Omental fat pad (tissue), 4 donors: ENCODE measurements around the gene DDX52. TPM values are rescaled to one million over a fixed set of nuclear protein-coding genes. Genes with fewer than 3 reads are reported as not detected.

Source experiments
- ATAC-seq: fragments of 150-250 bp; one replicate; pipeline ENCODE4 v1.9.1; 2016; ENCODE audit warnings: mild to moderate bottlenecking, moderate library complexity; ENCODE audit not compliant: low FRiP score
- DNase-seq: peaks from one replicate; pipeline ENCODE4 v3.0.0-alpha.2; 2019; ENCODE audit warnings: low spot score
- total RNA-seq, 4 donors: library from RNA; depleted of rRNA; stranded (reverse); fragments of >200 nt; gene quantifications; one replicate each; pipeline ENCODE4 v1.1.0, GENCODE V29; 2016
- TF ChIP-seq, protein P1 (sequence below), 3 donors: fragments of 450-650 bp; IDR thresholded peaks; one replicate each; pipeline ENCODE4 v1.5.1; 2016 to 2017; ENCODE audit warnings: antibody characterized with exemption in 3 of 3, mild to moderate bottlenecking in 3 of 3, moderate library complexity in 2 of 3

The DDX52 gene
- total RNA-seq, 4 donors from 2014 or later, result 13.1 to 23.9 (median 16.6) TPM

DNA sequence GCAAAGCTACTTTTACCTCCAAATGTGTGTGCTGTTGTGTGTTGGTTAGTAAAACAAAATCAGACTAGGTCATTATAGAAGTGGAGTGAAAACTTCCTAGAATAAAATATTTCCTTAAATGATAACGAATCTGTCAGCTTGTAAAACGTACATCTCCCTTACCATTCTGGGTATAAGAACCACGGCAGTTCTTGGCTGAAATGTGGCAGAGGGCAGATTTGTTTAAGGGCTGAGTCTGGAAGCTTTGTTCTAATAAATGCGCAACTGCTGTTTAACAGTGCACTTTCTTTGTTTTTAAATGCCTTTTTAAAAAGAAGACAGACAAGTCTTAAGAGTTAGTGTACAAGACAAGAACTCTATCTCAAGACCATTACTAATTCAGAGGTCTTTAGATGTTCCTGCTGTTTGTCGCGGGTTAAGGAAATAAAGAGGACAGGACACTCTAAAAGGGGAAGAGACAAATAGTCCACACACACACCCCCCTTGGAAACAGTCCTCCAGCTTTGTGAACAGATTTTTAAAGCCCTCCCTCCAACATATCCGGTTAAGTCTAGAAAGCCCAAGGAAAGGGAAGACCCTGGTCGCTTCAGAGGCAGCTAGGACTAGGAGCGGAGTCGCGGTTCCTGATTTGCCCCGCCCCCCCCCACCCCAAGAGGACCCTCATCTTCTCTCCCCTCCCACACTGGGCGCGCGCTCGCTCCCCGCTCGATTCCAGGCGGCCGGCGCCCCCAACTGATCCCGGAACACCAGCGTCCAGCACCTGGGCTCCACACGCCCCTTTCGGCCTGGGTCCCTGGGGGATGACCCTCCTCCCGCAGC, 34.7 kb downstream of the DDX52 start:
- TF ChIP-seq, protein P1, sequence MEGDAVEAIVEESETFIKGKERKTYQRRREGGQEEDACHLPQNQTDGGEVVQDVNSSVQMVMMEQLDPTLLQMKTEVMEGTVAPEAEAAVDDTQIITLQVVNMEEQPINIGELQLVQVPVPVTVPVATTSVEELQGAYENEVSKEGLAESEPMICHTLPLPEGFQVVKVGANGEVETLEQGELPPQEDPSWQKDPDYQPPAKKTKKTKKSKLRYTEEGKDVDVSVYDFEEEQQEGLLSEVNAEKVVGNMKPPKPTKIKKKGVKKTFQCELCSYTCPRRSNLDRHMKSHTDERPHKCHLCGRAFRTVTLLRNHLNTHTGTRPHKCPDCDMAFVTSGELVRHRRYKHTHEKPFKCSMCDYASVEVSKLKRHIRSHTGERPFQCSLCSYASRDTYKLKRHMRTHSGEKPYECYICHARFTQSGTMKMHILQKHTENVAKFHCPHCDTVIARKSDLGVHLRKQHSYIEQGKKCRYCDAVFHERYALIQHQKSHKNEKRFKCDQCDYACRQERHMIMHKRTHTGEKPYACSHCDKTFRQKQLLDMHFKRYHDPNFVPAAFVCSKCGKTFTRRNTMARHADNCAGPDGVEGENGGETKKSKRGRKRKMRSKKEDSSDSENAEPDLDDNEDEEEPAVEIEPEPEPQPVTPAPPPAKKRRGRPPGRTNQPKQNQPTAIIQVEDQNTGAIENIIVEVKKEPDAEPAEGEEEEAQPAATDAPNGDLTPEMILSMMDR (IDR thresholded peaks at IDR 0.05), result no peak
- DNase-seq, result no peak
- ATAC-seq, result peak; percentile 57

DNA sequence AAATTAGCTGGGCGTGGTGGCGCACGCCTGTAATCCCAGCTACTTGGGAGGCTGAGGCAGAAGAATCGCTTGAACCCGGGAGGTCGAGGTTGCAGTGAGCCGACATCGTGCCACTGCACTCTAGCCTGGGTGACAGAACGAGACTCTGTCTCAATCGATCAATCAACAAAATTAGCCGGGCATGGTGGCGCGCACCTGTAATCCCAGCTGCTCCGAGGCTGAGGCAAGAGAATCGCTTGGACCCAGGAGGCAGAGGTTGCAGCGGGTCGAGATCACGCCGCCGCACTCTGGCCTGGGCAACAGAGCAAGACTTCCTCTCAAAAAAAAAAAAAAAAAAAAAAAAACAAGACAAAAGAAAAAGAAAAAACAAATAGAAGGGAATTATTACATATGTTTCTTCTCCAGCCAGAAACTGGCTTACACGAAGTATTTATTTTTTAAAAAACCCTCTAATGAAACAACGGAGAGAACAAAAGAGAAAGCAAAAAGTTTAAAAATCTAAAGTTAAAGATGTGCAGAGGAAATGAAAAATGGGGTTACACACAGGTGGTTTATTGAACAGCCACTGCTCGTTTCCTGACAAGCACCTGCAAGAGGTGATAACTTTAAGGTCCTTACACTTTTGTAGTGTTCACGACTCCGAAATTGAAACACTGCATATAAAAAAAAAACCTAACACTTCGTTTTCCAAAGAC, 35.5 kb downstream of the DDX52 start:
- ATAC-seq, result no peak
- TF ChIP-seq, protein P1 (IDR thresholded peaks at IDR 0.05), result no peak
- DNase-seq, result no peak

DNA sequence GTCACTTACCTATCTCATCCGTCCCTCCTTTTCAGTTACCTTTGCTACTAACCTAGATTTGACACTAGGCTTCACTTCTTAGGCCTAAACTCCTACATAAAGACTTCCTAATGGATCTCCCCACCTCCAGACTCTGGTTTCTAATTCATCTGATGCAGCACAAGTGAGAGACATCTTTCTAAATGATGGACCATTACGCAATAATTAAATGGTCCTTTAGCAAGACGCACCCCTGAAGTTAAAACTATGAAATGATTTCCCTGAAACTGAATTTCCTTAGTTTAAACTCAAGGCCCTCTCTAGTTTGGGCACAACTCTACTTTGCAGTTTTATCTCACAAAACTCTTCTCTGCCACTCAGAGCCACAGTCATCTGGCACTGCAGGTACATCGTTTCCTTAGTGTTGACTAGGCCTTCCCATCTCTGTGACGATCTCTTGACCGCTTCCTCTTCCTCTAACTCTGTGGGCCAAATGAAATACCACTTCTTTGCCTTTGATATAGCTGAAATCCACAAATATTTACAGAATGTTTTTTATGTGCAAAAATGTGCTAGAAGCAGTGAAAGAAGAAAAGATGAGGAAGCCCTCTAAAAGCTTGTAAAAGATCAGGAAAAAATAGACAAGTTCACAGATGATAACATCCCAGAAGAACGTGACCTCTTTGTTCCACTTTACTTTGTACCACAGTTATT, 37.3 kb downstream of the DDX52 start:
- DNase-seq, result no peak
- TF ChIP-seq, protein P1 (IDR thresholded peaks at IDR 0.05), result no peak
- no peak for ATAC-seq

DNA sequence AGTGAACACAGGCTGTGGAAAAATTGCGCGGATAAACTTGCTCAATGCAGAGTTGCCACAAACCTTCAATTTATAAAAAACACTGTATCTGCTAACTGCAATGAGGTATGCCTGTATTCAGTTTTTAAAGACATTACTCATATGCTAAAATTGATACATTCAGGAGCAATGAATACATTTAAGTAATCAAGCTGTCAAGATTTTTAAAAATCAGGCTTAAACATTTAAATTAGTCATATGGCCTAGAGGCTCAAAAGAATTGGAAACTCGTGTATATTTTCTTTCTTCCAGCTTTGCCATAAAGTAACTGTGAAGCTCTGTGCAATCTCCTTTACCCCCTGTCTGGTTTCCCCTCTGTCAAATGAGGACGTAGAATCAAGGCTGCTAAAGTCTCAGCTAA, 38.2 kb downstream of the DDX52 start:
- ATAC-seq, result no peak
- no peak for DNase-seq
- TF ChIP-seq, protein P1 (IDR thresholded peaks at IDR 0.05), result no peak

DNA sequence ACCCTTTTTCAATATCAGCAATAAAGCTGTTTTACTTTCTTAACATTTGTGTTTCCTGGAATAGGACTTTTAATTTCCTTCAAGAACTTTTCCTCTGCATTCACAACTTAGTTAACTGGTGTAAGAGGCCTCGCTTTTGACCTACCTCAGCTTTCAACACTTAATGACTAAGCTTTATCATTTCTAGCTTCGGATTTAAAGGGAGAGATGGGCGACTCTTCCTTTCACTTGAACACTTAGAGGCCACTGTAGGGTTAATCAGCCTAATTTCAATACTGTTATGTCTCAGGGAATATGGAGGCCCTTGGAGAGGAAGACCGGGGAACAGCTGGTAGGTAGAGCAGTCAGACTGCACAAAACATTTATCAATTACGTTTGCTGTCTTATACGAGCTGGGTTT, 38.7 kb downstream of the DDX52 start:
- TF ChIP-seq, protein P1 (IDR thresholded peaks at IDR 0.05), result no peak
- ATAC-seq (no peak), DNase-seq (no peak)

DNA sequence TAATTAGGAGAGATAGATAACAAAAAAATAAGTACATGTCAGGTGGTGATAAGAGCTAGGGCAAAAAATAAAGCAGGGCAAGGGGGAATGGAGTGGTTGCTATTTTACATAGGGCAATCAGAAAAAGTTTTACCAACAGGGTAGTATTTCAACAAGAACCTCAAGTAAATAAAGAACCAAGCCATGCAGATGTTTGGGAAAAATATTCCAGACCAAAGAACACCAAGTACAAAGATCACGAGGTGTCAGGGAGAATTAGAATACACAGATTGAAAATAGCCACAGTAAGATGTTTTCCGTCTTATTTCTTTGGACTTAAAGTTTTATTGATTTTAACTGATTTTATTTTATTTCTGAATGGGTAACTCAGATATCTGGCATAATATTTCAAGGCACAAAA, 45.1 kb downstream of the DDX52 start:
- DNase-seq, result no peak
- no peak for ATAC-seq

More for the DNA sequence above, 45.1 kb downstream of the DDX52 start:
- TF ChIP-seq, protein P1 (IDR thresholded peaks at IDR 0.05), result no peak
